GF-D8 (cell line): ENCODE results near the gene TMEM178B.

Experiments used
- DNase-seq: peaks from one replicate; lab custom pipeline; 2025; lab: John Stamatoyannopoulos, UW

The TMEM178B gene

DNA sequence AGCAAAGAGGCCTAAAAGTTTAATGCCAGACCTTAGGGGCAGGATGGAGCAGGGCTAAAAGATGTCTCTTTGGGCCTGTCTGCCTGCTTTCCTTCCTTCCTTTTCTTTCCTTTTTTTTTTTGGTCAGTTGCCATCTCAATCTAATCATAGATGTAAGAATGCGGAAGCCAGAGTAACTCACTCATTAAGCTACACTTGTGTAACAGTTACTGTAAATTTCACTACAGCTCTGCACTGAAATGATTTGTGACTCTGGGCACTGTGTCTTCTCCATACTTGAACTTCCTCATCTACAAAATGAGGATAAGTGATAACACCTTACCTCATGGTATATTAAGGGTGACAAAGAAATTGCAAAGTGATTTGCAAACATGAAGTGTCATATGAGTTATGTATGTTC lies 401.8 kb downstream of the TMEM178B start:
- DNase-seq, result no peak

DNA sequence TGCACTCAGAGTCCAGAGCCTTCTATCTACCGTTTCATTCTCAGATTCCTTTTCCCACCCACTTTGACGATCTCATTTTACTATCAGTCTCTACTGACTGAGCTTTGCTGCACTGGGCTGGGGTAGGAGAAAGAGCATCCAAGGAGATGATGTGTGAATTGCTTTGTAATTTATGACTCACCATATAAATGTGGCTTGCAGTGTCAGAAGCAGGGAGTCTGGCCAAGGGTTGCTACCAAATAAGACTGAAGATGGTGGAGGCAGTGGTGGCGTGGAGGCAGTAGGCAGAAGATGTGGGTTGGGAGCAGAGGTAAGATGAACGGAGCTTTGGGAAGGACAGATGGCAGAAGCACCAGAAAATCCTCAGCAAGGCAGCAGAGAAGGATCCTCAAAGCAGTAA lies 404.0 kb downstream of the TMEM178B start:
- DNase-seq, result no peak

DNA sequence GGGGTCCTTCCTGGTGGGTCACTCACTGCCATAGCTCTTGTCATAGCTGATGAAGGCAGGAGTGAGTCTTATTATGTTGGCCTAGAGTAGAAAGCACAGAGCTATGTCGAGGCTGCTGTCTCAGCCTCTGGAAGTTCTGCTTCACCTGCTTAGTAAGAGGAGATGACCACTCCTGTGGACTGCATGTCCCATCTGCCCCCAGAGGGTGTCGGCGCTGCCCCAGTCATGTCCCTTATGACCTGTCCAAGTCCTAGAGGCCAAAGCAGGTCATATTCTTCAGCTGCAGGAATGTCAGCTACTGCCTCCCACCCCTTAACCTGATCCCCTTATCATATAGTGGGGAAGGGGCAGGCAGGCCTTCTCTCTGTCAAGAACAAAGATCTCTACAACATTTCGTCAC lies 405.0 kb downstream of the TMEM178B start:
- no peak for DNase-seq

DNA sequence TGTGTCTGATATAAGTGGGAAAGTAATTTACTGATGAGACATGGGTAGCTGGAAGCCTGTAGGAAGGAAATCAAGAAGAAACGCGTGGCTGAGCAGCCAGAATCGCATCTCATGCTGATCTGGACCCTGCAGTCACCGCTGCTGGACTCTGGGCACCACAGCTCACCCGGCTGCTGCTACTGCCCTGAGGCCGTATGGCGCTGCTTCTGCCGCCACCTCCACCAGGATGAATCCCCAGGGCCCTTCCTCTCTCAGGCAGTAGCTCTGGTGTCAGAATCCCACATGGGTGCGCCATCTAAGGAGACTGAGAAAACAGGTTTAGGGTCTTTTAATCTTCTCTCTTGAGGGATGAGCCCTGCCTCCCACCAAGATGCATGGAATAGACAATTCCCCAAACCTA lies 407.1 kb downstream of the TMEM178B start:
- DNase-seq, result no peak

DNA sequence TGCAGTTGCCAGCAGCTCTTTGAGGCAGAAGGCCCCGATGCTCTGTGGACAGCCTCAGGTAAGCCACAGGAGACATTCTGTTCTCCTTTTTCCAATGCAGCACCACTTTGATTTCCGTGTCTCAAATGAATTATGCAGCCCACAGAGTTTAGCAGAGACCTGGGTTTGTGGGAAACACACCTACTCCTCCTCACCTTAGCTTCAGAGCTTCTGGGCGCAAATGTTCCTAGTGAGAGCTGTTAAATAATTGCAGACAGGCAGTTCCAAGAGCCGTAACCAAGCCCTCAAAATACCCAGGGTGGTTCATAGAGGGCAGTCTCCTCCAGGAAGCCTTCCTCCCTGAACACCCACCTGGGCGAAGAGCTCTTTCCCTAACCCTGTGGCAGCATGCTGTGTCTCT lies 408.1 kb downstream of the TMEM178B start:
- no peak for DNase-seq

DNA sequence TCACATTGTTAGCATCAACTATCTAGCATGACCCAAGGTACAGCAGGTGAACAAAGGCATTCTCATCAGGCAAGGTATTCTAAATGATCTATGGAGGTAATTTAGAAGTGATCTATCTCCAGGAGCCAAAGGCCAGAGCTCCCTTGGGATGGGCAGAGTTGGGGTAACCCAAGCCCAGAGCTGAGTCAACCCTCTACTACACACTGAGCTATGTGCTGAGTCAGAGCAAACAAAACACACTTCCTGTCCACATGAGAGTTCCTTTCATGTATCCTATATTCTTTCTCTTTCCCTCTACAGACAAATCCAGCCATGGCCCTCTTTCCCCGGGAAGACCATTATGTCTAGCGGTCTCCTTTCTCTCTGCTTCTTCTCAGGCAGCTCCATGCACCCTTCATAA lies 409.2 kb downstream of the TMEM178B start:
- no peak for DNase-seq

DNA sequence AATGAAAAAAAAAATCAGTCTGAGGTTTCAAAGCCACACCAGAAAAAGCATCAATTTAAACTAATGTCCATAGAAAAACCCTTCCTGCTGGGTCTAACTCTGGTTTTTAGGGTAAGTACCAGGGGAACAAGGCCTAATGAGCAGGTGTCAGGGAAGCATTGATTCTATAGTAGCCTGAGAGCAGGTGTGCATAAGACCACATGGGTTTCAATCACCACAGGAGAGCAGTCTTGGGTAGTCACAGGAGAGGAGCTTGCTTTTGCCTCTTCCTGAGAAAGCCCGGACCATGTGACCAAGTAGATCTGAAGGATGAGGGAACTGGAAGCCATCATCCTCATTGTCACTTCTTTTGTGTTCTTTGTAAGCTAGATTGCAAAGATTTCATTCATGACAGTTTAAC lies 411.0 kb downstream of the TMEM178B start:
- DNase-seq, result no peak

DNA sequence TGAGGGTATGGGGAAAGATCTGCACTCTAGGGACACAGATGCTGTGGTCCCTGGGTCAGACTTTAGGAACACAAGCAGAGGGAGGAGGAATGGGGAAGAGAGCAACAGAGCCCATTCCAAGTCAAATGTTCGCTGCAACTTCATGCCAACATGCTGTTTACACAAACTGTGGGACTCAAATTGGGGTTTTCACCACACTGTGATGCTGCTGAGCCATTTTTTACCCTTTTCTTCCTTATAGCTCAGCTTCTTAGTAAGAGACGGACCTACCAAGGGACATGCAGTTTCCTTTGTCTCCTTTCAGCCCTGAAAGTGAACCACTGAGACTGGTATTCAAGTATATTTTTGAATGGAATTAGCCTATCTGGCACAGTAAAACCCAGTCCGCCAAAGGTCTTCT lies 413.1 kb downstream of the TMEM178B start:
- no peak for DNase-seq

DNA sequence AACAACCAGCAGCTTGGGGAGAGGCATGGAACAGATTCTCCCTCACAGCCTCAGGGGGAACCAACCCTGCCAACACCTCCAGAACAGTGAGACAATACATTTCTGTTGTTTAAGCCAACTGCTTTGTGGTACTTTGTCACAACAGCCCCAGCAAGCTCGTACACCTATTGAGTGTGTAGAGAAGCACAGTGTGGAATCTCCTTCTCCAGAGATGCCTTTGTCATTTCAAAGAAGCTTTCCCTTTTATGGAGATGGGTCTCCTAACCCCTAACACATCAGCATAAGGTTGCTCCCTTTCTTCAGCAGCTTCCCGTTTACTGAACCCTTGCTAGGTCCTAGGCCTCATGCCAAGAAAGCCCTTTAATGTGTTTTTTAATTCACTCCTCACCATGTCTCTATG lies 416.6 kb downstream of the TMEM178B start:
- DNase-seq, result no peak

DNA sequence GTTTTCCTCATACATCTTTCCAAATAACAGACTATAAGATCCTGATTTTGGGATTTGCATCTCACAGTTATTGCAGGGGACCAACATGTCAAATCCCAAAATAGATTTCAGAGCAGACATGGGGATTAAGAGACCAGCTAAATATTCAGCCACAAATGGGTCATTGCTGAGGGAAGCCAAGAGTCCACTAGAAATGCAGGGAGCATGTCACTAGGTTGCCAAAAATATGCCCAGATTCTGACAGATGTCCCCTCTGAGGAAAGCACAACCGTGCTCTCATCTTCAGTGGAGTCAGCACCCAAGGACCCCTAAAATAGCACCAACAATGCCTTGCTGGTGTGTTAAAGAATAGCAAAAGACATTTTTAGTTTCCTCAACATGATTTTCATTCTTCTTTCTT lies 421.2 kb downstream of the TMEM178B start:
- DNase-seq, result no peak

DNA sequence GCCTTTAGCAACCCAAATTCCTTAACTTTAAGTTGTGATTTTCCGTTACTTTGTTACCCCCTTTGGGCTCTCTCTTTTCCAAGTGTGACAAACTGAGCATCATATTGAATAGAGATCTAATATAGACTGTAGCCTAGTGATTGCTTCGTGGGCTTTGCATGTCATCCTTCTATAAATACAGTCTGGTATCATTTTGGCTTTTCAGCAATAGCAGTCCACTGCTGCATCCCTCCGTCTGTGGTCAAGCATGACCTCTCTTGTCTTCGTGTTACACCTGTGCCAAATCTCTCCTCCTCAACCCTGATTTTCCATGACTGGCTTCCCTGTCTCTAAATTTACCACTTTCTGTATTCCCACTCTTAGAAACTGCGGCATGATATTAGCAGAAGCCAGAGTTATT lies 423.5 kb downstream of the TMEM178B start:
- no peak for DNase-seq

DNA sequence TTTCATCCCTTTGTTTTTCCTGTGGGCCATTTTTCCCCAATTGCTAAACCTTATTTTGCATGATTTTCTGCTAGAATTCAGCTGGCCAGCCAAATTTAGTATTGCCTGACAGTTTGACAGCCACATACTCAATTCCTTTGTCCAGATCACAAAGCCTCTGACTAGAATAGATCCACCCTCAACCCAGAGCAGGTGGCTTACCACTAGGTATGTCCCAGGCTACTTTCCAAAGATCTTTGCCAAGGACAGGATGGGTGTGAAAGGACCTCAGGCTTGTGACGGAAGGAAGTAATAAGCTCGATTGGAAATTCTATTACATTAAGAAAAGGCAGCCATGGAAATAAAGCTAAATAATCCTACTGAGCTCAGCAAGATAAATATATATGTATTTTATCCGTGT lies 426.7 kb downstream of the TMEM178B start:
- DNase-seq, result no peak

DNA sequence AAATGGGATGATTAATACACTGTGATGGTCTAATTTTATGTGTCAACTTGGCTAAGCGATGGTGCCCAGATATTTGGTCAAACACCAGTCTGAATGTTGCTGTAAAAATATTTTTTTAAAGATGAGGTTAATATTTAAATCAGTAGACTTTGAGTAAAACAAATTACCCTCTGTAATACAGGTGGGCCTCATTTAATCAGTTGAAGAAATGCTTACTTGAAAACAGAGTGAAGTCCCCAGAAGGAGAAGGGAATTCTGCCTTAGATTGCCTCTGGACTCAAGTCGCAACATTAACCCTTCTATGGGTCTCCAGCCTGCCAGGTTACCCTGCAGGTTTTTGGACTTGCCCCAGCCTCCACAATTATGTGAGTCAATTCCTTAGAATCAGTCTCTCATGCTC lies 427.6 kb downstream of the TMEM178B start:
- DNase-seq, result no peak

DNA sequence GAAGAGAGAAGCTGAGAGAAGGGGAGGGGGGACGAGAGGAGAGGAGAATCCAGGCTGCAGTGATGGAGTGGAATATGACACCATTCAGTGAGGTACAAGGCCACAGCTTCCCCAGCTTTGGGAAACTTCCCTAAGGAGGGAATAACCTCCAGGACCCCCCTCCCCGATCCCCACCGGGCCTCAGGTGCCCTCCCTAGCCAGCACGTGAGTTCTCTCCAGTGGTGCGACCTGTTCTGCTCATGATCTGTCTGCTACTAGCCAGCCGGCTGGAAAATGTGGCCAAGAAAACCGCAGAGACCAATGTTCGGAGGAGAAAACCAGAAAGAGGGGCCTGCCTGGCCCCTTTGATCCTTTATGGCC lies 437.4 kb downstream of the TMEM178B start:
- no peak for DNase-seq

DNA sequence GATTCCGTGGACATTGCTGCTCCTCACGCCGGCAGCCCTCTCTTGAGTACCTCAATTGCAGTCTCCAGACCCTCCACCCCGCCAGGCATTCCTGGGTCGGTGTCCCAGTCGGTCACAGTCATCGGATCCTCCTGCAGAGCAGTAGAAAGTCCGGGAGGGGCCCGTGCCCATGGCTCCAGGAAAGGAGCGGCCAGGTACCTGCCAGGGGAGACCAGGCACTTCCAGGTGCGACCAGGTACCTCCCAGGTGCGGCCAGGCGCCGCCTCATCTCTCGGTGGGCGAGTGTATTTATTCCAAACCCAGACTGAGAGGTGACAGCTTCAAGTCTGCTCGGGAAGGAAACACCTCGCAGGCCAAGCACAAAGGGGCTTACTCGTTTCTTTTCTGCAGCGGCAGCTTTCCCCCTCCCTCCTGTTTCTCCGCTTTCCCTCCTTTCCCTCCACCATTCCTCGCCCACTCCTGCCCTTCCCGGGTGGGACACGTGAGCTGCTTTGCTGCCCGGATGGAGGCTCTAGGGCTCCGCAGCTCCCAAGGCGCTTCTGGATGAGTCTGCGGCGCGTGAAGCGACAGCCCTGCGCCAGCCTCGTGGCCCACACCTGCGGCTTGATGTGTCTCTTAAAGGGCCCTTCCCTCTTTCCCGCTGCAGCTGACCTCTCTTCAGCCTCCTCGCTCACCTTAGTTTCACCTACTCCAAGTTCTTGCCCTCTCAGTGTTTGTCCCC lies 438.0 kb downstream of the TMEM178B start:
- no peak for DNase-seq

DNA sequence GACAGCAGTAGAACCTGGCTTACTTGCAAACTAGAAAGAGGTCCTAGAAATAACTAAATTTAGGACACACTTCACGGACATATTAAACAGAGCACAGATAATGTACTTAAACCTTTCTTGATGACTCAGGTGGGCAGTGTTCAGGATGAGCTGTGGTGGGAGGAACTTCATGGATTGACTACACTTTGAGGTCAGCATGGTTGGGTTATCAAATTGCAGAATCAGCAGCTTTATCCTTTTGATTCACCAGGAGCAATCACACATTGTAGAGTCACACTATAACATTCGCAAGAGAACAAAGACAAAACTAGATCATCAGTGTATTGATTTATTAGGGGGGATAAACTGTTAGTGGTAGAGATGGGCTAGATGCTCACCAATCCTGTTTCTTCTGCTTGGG lies 438.7 kb downstream of the TMEM178B start:
- no peak for DNase-seq

DNA sequence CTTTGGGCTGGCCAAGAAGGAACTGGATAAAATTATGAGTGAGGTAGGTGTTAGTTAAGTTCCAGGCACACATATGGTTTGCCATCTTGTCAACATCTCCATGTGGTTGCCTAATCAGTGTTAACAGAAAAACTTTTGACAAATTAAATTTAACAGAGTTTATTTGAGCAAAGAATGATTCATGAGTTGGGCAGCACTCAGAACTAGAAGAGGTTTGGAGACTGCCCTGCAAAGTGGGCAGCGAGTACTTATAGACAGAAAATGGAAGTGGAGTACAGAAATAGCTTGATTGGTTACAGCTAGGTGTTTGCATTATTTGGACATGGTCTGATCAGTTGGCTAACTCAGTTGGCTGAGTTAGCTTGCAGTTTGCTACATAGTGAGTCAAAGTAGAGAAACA lies 439.9 kb downstream of the TMEM178B start:
- no peak for DNase-seq

DNA sequence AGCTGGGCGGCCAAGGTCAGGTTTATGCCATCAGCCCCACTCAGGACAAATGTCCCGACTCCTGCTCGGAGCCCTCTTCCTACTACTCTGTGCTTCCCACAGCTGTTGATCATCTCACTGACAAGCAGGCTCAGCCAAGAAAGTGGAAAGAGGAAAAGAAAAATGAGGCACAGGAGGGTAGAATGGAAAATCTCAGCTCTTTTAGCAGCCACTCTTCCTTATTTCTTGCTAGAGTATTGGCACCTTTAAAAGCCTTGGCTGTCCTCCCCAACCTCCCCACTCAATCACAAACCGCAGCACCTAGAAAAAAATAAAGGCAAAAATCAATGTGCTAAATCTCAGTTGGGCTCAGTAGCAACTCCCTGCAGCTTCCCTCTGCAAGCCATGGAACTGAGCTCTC lies 442.1 kb downstream of the TMEM178B start:
- no peak for DNase-seq

DNA sequence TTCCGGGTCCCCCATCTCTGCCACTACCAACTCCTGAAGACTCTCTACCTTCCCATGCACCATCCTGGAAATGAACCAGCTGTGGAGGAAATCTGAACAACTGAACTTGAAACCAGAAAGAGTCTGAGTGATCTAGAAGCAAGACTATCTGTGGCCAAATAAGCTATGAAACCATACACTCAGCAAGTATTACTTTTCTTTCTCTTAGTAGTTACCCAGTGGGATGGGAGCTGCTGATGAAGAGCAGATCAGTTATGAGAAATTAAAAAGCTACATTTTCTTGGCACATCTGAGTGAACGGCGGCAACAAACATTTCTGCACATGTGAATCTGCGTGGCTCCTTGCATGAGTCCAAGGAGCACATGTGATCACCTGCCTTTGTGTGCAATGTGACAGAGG lies 445.8 kb downstream of the TMEM178B start:
- no peak for DNase-seq

DNA sequence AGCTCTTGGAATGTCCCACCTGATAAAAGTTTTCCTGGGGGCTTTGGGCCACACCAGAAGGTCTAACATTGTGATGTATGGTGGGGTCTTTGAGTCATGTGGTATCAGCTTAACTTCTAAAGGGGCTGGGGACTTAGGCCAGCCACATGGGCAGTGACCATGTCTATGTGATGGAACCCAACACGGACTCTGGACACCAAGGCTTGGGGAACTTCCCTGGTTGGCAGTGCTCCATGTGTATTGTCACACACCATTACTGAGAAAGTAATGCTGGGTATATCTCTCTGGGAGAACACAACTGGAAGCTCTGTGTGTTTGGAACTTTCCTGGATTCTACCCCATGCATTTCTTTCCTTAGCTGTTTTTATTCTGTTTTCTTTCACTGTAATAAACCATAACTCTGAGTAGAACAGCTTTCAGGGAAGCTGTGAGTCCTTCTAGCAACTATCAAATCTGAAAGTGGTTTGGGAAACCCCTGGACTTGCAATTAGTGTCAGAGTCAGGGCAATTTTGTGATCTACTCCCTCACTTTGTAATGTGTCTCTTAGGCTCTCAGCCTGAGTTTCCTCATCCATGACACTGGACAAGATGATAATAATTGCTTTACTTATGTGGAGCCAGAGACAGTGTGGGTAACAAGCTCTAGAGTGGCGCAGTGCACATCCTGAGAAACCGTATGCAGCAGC lies 448.9 kb downstream of the TMEM178B start:
- no peak for DNase-seq

DNA sequence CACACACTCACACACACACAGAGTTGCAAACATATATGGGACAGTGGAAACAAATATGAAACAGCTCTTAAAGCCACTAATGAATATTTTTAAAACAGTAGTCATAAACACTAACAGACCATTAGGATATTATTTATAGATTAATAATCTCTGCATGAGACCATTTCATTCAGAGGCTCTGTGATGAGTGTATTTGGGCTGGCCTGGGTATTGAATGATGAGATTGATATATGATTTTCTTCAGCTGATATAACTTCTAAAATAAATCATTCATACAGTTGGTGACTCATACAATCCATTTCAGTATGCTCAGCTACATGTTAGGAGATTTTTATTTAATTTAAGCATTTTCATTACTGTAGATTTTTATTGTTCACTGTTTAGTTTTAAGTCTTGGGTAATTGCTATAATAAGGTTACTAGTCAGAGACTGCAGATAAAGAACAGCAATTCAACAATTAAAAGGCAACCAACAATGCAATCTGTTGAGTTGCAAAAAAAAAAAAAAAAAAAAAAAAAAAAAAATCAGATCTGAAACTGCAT lies 452.2 kb downstream of the TMEM178B start:
- no peak for DNase-seq

DNA sequence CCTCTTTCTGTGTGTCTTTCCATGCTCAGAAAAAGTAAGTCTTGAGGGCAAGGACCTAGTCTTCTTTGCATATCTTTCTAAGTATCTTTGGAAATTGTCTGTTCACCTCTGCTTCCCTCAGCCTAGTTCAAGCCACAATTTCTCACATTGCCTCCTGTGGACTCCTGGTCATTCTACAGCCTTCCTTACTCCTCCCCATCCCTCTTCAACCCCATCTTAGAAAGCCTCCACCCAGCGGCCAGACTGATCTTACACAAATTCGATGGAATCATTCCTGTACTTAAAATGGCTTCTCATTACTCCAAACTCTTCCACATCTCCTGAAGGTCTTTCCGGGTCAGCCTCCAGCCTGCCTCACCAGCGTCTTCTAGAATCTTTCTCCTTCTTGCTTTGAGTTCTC lies 453.2 kb downstream of the TMEM178B start:
- DNase-seq, result no peak

DNA sequence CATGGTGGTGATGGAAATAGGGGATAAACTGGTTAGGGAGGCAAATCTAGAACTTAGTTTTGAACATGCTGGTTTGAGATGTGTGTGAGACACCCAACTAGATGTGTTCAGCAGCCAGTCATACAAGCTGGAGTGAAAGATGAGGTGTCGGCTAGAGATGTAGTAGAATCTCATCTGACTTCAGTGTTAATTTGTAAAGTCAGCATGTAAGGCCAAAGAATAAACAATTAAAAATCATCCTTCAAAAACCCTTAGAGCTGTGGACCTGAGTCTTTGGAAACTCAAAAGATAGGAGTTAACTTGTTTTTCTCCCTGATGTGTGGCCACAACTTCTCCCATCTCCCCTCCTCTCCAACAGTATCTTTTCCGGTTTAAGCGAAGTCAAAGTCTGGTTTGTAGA lies 454.5 kb downstream of the TMEM178B start:
- no peak for DNase-seq
